ENCODE data around the gene BID. TPM values are rescaled to one million over a fixed set of nuclear protein-coding genes. Genes with fewer than 3 reads are reported as not detected.

Gene BID
- total and polyA plus RNA-seq, 10 of the 15 experiments (the other 5 are each of a cell fraction or from before 2014, with no cell fraction given) = 7.9 to 241 (median 136) TPM

DNA sequence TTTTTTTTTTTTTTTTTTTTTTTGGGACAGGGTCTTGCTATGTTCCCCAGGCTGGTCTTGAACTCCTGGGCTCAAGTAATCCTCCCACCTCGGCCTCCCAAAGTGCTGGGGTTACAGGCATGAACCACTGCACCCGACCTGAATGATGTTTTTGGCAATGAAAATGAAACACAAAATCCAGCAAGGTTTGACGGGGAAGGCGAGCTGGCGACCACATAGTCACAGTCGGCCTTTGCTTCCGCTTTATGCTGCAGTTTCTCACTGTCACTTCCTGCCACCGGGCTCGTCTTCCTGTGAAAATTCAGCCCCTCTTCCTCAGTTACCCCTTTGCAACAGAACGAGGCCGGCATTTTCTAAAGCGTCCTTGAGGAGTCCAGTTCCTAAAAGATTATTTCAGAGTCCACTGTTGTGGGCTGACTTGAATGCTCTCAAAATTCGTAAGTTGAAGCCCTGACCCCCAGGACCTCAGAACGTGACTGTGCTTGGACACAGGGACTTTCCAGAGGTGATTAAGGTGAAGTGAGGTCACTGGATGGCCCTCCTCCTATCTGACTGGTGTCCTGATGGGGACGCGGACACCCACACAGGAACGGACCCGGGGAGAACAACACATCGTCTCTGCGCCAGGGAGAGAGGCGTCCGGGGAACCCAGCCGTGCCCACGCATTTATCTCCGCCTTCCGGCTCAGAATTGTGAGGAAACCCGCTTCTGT lies 2.9 kb upstream of the BID start:
- no peaks in the 10 kb centered on the region for H3K27me3 ChIP-seq (replicated peaks in 1 of 2; ENCODE audit: control insufficient read depth in 2 of 2, insufficient read depth in 2 of 2, low read length in 1 of 2)
- intact Hi-C loops (cut with micrococcal nuclease; ENCODE audit: unreplicated experiment) (loop anchor here (1.0 to 10.0 kb wide), 3 partner anchors 21 to 218 kb away; partner anchors contain the start of gene ATP6V1E1), in situ Hi-C loops (cut with MboI) (no loop called here)
- peak overlapping the region; percentile 95 for H3K9ac ChIP-seq (ENCODE audit: control insufficient read depth, insufficient read depth, low read length)
- ChIA-PET CTCF (interaction anchor here (0.9 to 6.4 kb wide), 4 partner anchors 12 to 299 kb away, joined by 3 to 70 read pairs (median 18); no protein-coding TSS in a partner anchor), RAD21 (ENCODE audit: unreplicated experiment) (interaction anchor here (1.3 to 4.5 kb wide), 2 partner anchors 8 to 22 kb away, joined by 3 to 77 read pairs; no protein-coding TSS in a partner anchor), SMC1A (ENCODE audit: uncharacterized antibody, unreplicated experiment) (interaction anchor here (1.5 to 3.7 kb wide), 3 partner anchors 10 to 299 kb away, joined by 3 to 14 read pairs (median 9); no protein-coding TSS in a partner anchor), POLR2A (interaction anchor here (0.9 to 6.7 kb wide), 3 partner anchors 8 to 21 kb away, joined by 3 to 85 read pairs (median 6); no protein-coding TSS in a partner anchor)
- no peaks in the 10 kb centered on the region; the same call in 2 of the 3 replicates for H3K9me3 ChIP-seq (replicated peaks; ENCODE audit: control insufficient read depth, insufficient read depth, low read length)
- H3K36me3 ChIP-seq (ENCODE audit: control insufficient read depth in 2 of 2, insufficient read depth in 2 of 2, low read length in 1 of 2) = no peaks in the 10 kb centered on the region; a peak in 1 of 4 replicates
- peak overlapping the region; percentile 65 for H2AFZ ChIP-seq (ENCODE audit: control insufficient read depth, low read depth, low read length)
- FAIRE-seq (peak; percentile 98), DNase-seq (ENCODE audit: low read depth, low spot score) (peak; percentile 87), ATAC-seq (peak; percentile 35)
- H3K4me3 ChIP-seq = peak overlapping the region; percentile 91
- H3K79me2 ChIP-seq (ENCODE audit: control insufficient read depth, insufficient read depth, low read length) = peaks cover 55% of the 10 kb centered on the region
- 1% methylated on average over 27 of the region's 27 CpGs for WGBS (ENCODE audit: insufficient coverage, insufficient replicate concordance, low lambda C conversion rate, missing lambda C conversion rate)
- H3K27ac ChIP-seq (ENCODE audit: control insufficient read depth, insufficient read depth) = peak overlapping the region; percentile 98
- H3K4me2 ChIP-seq (ENCODE audit: control insufficient read depth, insufficient read depth) = peak overlapping the region; percentile 90
- no peaks in the 10 kb centered on the region; the same call in 1 of the 2 replicates for H4K20me1 ChIP-seq (ENCODE audit: control insufficient read depth, insufficient read depth)
- peaks cover 50% of the 10 kb centered on the region for H3K4me1 ChIP-seq (ENCODE audit: control insufficient read depth, insufficient read depth, low read length)
- TSS peak; percentile 90 for BruUV-seq (replicated peaks)
- TF ChIP-seq, protein P1, sequence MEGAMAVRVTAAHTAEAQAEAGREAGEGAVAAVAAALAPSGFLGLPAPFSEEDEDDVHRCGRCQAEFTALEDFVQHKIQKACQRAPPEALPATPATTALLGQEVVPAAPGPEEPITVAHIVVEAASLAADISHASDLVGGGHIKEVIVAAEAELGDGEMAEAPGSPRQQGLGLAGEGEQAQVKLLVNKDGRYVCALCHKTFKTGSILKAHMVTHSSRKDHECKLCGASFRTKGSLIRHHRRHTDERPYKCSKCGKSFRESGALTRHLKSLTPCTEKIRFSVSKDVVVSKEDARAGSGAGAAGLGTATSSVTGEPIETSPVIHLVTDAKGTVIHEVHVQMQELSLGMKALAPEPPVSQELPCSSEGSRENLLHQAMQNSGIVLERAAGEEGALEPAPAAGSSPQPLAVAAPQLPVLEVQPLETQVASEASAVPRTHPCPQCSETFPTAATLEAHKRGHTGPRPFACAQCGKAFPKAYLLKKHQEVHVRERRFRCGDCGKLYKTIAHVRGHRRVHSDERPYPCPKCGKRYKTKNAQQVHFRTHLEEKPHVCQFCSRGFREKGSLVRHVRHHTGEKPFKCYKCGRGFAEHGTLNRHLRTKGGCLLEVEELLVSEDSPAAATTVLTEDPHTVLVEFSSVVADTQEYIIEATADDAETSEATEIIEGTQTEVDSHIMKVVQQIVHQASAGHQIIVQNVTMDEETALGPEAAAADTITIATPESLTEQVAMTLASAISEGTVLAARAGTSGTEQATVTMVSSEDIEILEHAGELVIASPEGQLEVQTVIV (IDR thresholded peaks at IDR 0.05; ENCODE audit: borderline replicate concordance, partially characterized antibody) = no peak
- TF ChIP-seq, protein P2, sequence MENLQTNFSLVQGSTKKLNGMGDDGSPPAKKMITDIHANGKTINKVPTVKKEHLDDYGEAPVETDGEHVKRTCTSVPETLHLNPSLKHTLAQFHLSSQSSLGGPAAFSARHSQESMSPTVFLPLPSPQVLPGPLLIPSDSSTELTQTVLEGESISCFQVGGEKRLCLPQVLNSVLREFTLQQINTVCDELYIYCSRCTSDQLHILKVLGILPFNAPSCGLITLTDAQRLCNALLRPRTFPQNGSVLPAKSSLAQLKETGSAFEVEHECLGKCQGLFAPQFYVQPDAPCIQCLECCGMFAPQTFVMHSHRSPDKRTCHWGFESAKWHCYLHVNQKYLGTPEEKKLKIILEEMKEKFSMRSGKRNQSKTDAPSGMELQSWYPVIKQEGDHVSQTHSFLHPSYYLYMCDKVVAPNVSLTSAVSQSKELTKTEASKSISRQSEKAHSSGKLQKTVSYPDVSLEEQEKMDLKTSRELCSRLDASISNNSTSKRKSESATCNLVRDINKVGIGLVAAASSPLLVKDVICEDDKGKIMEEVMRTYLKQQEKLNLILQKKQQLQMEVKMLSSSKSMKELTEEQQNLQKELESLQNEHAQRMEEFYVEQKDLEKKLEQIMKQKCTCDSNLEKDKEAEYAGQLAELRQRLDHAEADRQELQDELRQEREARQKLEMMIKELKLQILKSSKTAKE (IDR thresholded peaks at IDR 0.05; ENCODE audit: low read depth, poor library complexity, severe bottlenecking) = peak; percentile 76
- no peak for TF ChIP-seq YBX1 (IDR thresholded peaks at IDR 0.05)
- no peak for TF ChIP-seq CBX5 (IDR thresholded peaks at IDR 0.05; ENCODE audit: low read depth)
- peak; percentile 83 for TF ChIP-seq DPF2 (IDR thresholded peaks at IDR 0.05)
- no peak for TF ChIP-seq ZNF274 (IDR thresholded peaks at IDR 0.05; ENCODE audit: insufficient read depth, insufficient read length)
- peak; percentile 89 for TF ChIP-seq POLR2A (IDR thresholded peaks at IDR 0.05; ENCODE audit: low read depth, low read length)
- TF ChIP-seq TCF7 (IDR thresholded peaks at IDR 0.05; ENCODE audit: borderline replicate concordance) = no peak
- no peak for TF ChIP-seq BMI1 (IDR thresholded peaks at IDR 0.05; ENCODE audit: borderline replicate concordance)
- peak; percentile 68; the same call in 1 of the 2 replicates for TF ChIP-seq TAF1 (IDR thresholded peaks at IDR 0.05; ENCODE audit: borderline replicate concordance, low read depth, low read length)
- TF ChIP-seq, protein P3, sequence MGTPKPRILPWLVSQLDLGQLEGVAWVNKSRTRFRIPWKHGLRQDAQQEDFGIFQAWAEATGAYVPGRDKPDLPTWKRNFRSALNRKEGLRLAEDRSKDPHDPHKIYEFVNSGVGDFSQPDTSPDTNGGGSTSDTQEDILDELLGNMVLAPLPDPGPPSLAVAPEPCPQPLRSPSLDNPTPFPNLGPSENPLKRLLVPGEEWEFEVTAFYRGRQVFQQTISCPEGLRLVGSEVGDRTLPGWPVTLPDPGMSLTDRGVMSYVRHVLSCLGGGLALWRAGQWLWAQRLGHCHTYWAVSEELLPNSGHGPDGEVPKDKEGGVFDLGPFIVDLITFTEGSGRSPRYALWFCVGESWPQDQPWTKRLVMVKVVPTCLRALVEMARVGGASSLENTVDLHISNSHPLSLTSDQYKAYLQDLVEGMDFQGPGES (IDR thresholded peaks at IDR 0.05) = no peak
- no peak for TF ChIP-seq SREBF1 (IDR thresholded peaks at IDR 0.05; ENCODE audit: low read length)
- no peak for TF ChIP-seq YY1 (IDR thresholded peaks at IDR 0.05; ENCODE audit: low read depth, low read length)
- TF ChIP-seq PRDM15 (CRISPR knock-in tag; IDR thresholded peaks at IDR 0.05) = no peak

All from GM12878 (cell line).